GM12878 (cell line): ENCODE results near the gene KIF23.

Experiments
- EZH2 ChIP-seq: IDR thresholded peaks from 2 replicates; pipeline ENCODE4 v1.6.1; 2012; ENCODE audit warnings: low read depth, mild to moderate bottlenecking, control low read depth, inconsistent platforms, low read length, borderline replicate concordance; ENCODE audit not compliant: control insufficient read depth
- GATAD2B ChIP-seq: fragments of 450-650 bp; conservative IDR thresholded peaks from 2 replicates; pipeline ENCODE4 v1.6.1; 2017; ENCODE audit warnings: low read depth, mild to moderate bottlenecking, moderate library complexity
- HDAC6 ChIP-seq: fragments of 200-600 bp; sonication (generic); IDR thresholded peaks from one replicate; pipeline ENCODE4 v1.8.0; 2017; ENCODE audit warnings: antibody characterized with exemption; ENCODE audit not compliant: unreplicated experiment
- MYC ChIP-seq: IDR thresholded peaks from 2 replicates; pipeline ENCODE4 v1.6.1; 2011; ENCODE audit warnings: mild to moderate bottlenecking, low read length, moderate library complexity, inconsistent platforms; ENCODE audit not compliant: insufficient read depth, insufficient replicate concordance, insufficient read length, severe bottlenecking
- SMAD1 ChIP-seq: fragments of 450-650 bp; IDR thresholded peaks from 2 replicates; pipeline ENCODE4 v1.6.1; 2018; ENCODE audit warnings: mild to moderate bottlenecking, low read depth; ENCODE audit not compliant: partially characterized antibody
- SMC3 ChIP-seq: IDR thresholded peaks from 2 replicates; pipeline ENCODE4 v1.6.1; 2011; ENCODE audit warnings: low read length, improper control_type of control experiment, borderline replicate concordance
- SPI1 ChIP-seq: IDR thresholded peaks from 2 replicates; pipeline ENCODE4 v1.6.1; 2011; ENCODE audit warnings: low read depth, mild to moderate bottlenecking, low read length, moderate library complexity, borderline replicate concordance; ENCODE audit not compliant: insufficient read depth
- ZBED1 ChIP-seq: IDR thresholded peaks from 2 replicates; pipeline ENCODE4 v1.6.1; 2016; ENCODE audit warnings: borderline replicate concordance
- ZNF687 ChIP-seq: fragments of 450-650 bp; IDR thresholded peaks from 2 replicates; pipeline ENCODE4 v1.6.1; 2017; ENCODE audit warnings: mild to moderate bottlenecking, moderate library complexity
- TF ChIP-seq, protein P1 (sequence below): IDR thresholded peaks from 2 replicates; pipeline ENCODE4 v1.6.1; 2012; ENCODE audit warnings: low read depth, low read length, improper control_type of control experiment
- TF ChIP-seq, protein P2 (sequence below), 3 experiments: IDR thresholded peaks in 2 of 3; conservative IDR thresholded peaks in 1 of 3; 2 replicates each; pipeline ENCODE4 v1.5.1; 2011; ENCODE audit warnings: low read depth in 3 of 3, low read length in 3 of 3, mild to moderate bottlenecking in 3 of 3, control low read depth in 2 of 3, moderate library complexity in 2 of 3, inconsistent platforms in 1 of 3, mixed read lengths in 1 of 3; ENCODE audit not compliant: control insufficient read depth in 2 of 3, insufficient read depth in 1 of 3; ENCODE audit errors: extremely low read depth in 1 of 3
- TF ChIP-seq, protein P3 (sequence below): fragments of 450-650 bp; conservative IDR thresholded peaks from 2 replicates; pipeline ENCODE4 v1.6.1; 2017; ENCODE audit warnings: mild to moderate bottlenecking, moderate library complexity
- TF ChIP-seq, protein P4 (sequence below): IDR thresholded peaks from 2 replicates; pipeline ENCODE4 v1.6.1; 2012; ENCODE audit warnings: mild to moderate bottlenecking, low read depth, low read length

DNA sequence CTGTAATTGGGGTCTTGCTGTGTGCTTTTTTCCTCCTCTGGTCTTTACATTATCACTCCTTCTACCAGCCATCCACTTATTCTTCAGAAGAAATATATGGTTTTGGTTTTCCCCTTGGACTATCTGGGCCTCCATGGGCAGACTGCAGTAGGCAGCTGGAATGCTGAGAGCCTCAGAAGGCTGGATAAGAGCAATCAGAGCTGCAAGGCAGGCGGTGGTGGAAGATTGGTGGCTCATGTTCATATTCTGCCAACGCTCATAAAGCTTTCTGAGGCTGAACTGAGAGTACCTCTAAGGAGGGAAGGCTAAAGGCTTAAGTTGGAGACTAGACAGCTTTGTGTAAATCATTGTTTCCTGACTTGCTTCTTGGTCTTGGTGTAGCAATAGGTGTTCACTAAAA is 32.8 kb downstream of the KIF23 start:
- TF ChIP-seq, protein P1, sequence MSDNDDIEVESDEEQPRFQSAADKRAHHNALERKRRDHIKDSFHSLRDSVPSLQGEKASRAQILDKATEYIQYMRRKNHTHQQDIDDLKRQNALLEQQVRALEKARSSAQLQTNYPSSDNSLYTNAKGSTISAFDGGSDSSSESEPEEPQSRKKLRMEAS = no peak
- TF ChIP-seq, protein P2, sequence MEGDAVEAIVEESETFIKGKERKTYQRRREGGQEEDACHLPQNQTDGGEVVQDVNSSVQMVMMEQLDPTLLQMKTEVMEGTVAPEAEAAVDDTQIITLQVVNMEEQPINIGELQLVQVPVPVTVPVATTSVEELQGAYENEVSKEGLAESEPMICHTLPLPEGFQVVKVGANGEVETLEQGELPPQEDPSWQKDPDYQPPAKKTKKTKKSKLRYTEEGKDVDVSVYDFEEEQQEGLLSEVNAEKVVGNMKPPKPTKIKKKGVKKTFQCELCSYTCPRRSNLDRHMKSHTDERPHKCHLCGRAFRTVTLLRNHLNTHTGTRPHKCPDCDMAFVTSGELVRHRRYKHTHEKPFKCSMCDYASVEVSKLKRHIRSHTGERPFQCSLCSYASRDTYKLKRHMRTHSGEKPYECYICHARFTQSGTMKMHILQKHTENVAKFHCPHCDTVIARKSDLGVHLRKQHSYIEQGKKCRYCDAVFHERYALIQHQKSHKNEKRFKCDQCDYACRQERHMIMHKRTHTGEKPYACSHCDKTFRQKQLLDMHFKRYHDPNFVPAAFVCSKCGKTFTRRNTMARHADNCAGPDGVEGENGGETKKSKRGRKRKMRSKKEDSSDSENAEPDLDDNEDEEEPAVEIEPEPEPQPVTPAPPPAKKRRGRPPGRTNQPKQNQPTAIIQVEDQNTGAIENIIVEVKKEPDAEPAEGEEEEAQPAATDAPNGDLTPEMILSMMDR (IDR thresholded peaks at IDR 0.05 in 2 of 3, conservative IDR thresholded peaks at IDR 0.05 in 1 of 3; ENCODE audit: control insufficient read depth in 2 of 3, extremely low read depth in 1 of 3, insufficient read depth in 1 of 3, low read depth in 3 of 3, low read length in 3 of 3) = no peak
- TF ChIP-seq GATAD2B (no peak), SMAD1 (no peak), SPI1 (no peak), HDAC6 (no peak), ZNF687 (no peak), MYC (no peak), SMC3 (no peak), EZH2 (no peak), ZBED1 (no peak)
- TF ChIP-seq, protein P3, sequence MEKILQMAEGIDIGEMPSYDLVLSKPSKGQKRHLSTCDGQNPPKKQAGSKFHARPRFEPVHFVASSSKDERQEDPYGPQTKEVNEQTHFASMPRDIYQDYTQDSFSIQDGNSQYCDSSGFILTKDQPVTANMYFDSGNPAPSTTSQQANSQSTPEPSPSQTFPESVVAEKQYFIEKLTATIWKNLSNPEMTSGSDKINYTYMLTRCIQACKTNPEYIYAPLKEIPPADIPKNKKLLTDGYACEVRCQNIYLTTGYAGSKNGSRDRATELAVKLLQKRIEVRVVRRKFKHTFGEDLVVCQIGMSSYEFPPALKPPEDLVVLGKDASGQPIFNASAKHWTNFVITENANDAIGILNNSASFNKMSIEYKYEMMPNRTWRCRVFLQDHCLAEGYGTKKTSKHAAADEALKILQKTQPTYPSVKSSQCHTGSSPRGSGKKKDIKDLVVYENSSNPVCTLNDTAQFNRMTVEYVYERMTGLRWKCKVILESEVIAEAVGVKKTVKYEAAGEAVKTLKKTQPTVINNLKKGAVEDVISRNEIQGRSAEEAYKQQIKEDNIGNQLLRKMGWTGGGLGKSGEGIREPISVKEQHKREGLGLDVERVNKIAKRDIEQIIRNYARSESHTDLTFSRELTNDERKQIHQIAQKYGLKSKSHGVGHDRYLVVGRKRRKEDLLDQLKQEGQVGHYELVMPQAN = no peak
- TF ChIP-seq, protein P4, sequence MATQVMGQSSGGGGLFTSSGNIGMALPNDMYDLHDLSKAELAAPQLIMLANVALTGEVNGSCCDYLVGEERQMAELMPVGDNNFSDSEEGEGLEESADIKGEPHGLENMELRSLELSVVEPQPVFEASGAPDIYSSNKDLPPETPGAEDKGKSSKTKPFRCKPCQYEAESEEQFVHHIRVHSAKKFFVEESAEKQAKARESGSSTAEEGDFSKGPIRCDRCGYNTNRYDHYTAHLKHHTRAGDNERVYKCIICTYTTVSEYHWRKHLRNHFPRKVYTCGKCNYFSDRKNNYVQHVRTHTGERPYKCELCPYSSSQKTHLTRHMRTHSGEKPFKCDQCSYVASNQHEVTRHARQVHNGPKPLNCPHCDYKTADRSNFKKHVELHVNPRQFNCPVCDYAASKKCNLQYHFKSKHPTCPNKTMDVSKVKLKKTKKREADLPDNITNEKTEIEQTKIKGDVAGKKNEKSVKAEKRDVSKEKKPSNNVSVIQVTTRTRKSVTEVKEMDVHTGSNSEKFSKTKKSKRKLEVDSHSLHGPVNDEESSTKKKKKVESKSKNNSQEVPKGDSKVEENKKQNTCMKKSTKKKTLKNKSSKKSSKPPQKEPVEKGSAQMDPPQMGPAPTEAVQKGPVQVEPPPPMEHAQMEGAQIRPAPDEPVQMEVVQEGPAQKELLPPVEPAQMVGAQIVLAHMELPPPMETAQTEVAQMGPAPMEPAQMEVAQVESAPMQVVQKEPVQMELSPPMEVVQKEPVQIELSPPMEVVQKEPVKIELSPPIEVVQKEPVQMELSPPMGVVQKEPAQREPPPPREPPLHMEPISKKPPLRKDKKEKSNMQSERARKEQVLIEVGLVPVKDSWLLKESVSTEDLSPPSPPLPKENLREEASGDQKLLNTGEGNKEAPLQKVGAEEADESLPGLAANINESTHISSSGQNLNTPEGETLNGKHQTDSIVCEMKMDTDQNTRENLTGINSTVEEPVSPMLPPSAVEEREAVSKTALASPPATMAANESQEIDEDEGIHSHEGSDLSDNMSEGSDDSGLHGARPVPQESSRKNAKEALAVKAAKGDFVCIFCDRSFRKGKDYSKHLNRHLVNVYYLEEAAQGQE = no peak
